GM12878 (cell line): ENCODE data around the gene NPAS1. TPM values are rescaled to one million over a fixed set of nuclear protein-coding genes. Genes with fewer than 3 reads are reported as not detected.

Experiments used
- ATAC-seq: fragments of 200-7000 bp; cut with Tn5 transposase; 3 replicates; pipeline ENCODE4 v1.9.1; 2020; ENCODE audit warnings: mild to moderate bottlenecking, moderate library complexity
- BruUV-seq: library from RNA; stranded (reverse); fragments of 400-500 nt; replicated peaks from 2 replicates; lab custom pipeline; 2021; lab: Mats Ljungman, UMichigan
- CTCF ChIA-PET: fragments of 300-600 bp; sonication (Branson Sonifier 250); formaldehyde crosslinking; extraction: SDS; loops from one replicate; lab custom pipeline; 2021; ENCODE audit warnings: inconsistent platforms; lab: Yijun Ruan, JAX
- POLR2A ChIA-PET: fragments of 350-600 bp; formaldehyde crosslinking; extraction: SDS; loops from one replicate; lab custom pipeline; 2021; ENCODE audit warnings: inconsistent platforms; lab: Charles Lee
- RAD21 ChIA-PET: fragments of 300-600 bp; sonication (Branson Sonifier 250); formaldehyde crosslinking; loops from one replicate; lab custom pipeline; 2023; ENCODE audit warnings: antibody characterized with exemption; ENCODE audit not compliant: unreplicated experiment; lab: Charles Lee
- SMC1A ChIA-PET: fragments of 300-600 bp; sonication (Branson Sonifier 250); formaldehyde crosslinking; loops from one replicate; lab custom pipeline; 2023; ENCODE audit not compliant: unreplicated experiment, uncharacterized antibody; lab: Charles Lee
- DNase-seq: peaks from one replicate; pipeline ENCODE4 v3.0.0-alpha.2; 2011; ENCODE audit warnings: low read depth, low spot score
- FAIRE-seq: peaks from 3 replicates; lab custom pipeline; 2011; peaks lifted over from hg19 to GRCh38; lab: Jason Lieb, UNC
- H2AFZ ChIP-seq: 2 replicates; pipeline ENCODE4 v1.6.0; 2011; ENCODE audit warnings: low read depth, low read length, control low read depth; ENCODE audit not compliant: control insufficient read depth
- H3K27ac ChIP-seq: 2 replicates; pipeline ENCODE4 v1.5.1; 2011; ENCODE audit warnings: control low read depth; ENCODE audit not compliant: control insufficient read depth, insufficient read depth
- H3K27me3 ChIP-seq, 2 experiments: replicated peaks in 1 of 2; 2 replicates each; pipeline versions ENCODE4 v1.6.0 to v1.6.1; 2011; ENCODE audit warnings: low read length in 1 of 2; ENCODE audit not compliant: control insufficient read depth in 2 of 2, insufficient read depth in 2 of 2
- H3K36me3 ChIP-seq, 2 experiments: 2 replicates each; pipeline ENCODE4 v1.5.1; 2011; ENCODE audit warnings: low read length in 1 of 2; ENCODE audit not compliant: control insufficient read depth in 2 of 2, insufficient read depth in 2 of 2
- H3K4me1 ChIP-seq: 2 replicates; pipeline ENCODE4 v1.6.1; 2011; ENCODE audit warnings: mild to moderate bottlenecking, low read length, moderate library complexity, mixed read lengths; ENCODE audit not compliant: control insufficient read depth, insufficient read depth
- H3K4me2 ChIP-seq: 2 replicates; pipeline ENCODE4 v1.6.0; 2011; ENCODE audit warnings: control low read depth; ENCODE audit not compliant: control insufficient read depth, insufficient read depth
- H3K4me3 ChIP-seq: fragments of 200-600 bp; sonication (generic); 2 replicates; pipeline ENCODE4 v1.5.1; 2016
- H3K79me2 ChIP-seq: 2 replicates; pipeline ENCODE4 v1.6.0; 2011; ENCODE audit warnings: low read length; ENCODE audit not compliant: control insufficient read depth, insufficient read depth
- H3K9ac ChIP-seq: 2 replicates; pipeline ENCODE4 v1.8.0; 2011; ENCODE audit warnings: low read length, control low read depth, mixed read lengths; ENCODE audit not compliant: control insufficient read depth, insufficient read depth
- H3K9me3 ChIP-seq: replicated peaks from 3 replicates; pipeline ENCODE4 v1.5.1; 2011; ENCODE audit warnings: mild to moderate bottlenecking, low read length; ENCODE audit not compliant: control insufficient read depth, insufficient read depth
- H4K20me1 ChIP-seq: 2 replicates; pipeline ENCODE4 v1.6.0; 2011; ENCODE audit not compliant: control insufficient read depth, insufficient read depth
- CBX3 ChIP-seq: fragments of 200-600 bp; sonication (generic); IDR thresholded peaks from 2 replicates; pipeline ENCODE4 v1.6.1; 2016; ENCODE audit warnings: low read depth, borderline replicate concordance
- CHD4 ChIP-seq: fragments of 200-600 bp; sonication (generic); IDR thresholded peaks from 2 replicates; pipeline ENCODE4 v1.6.1; 2016; ENCODE audit warnings: mild to moderate bottlenecking
- ELK1 ChIP-seq: IDR thresholded peaks from 2 replicates; pipeline ENCODE4 v1.6.1; 2012; ENCODE audit warnings: low read depth, low read length, improper control_type of control experiment
- EP300 ChIP-seq, 2 experiments: fragments of 150-350 bp in 1 of 2; IDR thresholded peaks; 2 replicates each; pipeline ENCODE4 v1.6.1; 2011 to 2012; ENCODE audit warnings: low read depth in 2 of 2, low read length in 2 of 2, borderline replicate concordance in 1 of 2, improper control_type of control experiment in 1 of 2, inconsistent platforms in 1 of 2; ENCODE audit not compliant: control insufficient read depth in 1 of 2
- MEF2B ChIP-seq: fragments of 450-650 bp; IDR thresholded peaks from 2 replicates; pipeline ENCODE4 v1.6.1; 2018; ENCODE audit warnings: mild to moderate bottlenecking, moderate library complexity; ENCODE audit not compliant: partially characterized antibody, poor library complexity, severe bottlenecking
- MYC ChIP-seq: IDR thresholded peaks from 2 replicates; pipeline ENCODE4 v1.6.1; 2011; ENCODE audit warnings: mild to moderate bottlenecking, low read length, moderate library complexity, inconsistent platforms; ENCODE audit not compliant: insufficient read depth, insufficient replicate concordance, insufficient read length, severe bottlenecking
- NKRF ChIP-seq: fragments of 450-650 bp; conservative IDR thresholded peaks from 2 replicates; pipeline ENCODE4 v1.6.1; 2017; ENCODE audit warnings: mild to moderate bottlenecking, moderate library complexity
- PML ChIP-seq: IDR thresholded peaks from 2 replicates; pipeline ENCODE4 v1.6.1; 2012; ENCODE audit warnings: low read length, inconsistent platforms
- SMC3 ChIP-seq: IDR thresholded peaks from 2 replicates; pipeline ENCODE4 v1.6.1; 2011; ENCODE audit warnings: low read length, improper control_type of control experiment, borderline replicate concordance
- SPI1 ChIP-seq: IDR thresholded peaks from 2 replicates; pipeline ENCODE4 v1.6.1; 2011; ENCODE audit warnings: low read depth, mild to moderate bottlenecking, low read length, moderate library complexity, borderline replicate concordance; ENCODE audit not compliant: insufficient read depth
- TCF3 ChIP-seq: IDR thresholded peaks from 2 replicates; pipeline ENCODE4 v1.6.1; 2012; ENCODE audit warnings: low read depth, mild to moderate bottlenecking, low read length, borderline replicate concordance; ENCODE audit not compliant: insufficient read depth
- ZNF207 ChIP-seq: fragments of 450-650 bp; IDR thresholded peaks from 2 replicates; pipeline ENCODE4 v1.6.1; 2014; ENCODE audit warnings: antibody characterized with exemption, mild to moderate bottlenecking, borderline replicate concordance
- ZNF687 ChIP-seq: fragments of 450-650 bp; IDR thresholded peaks from 2 replicates; pipeline ENCODE4 v1.6.1; 2017; ENCODE audit warnings: mild to moderate bottlenecking, moderate library complexity
- WGBS: methylation state at CpG from one replicate; pipeline ENCODE4 v1.1.6; 2016; ENCODE audit warnings: low lambda C conversion rate; ENCODE audit not compliant: insufficient replicate concordance, insufficient coverage; ENCODE audit errors: missing lambda C conversion rate; 5-methylcytosine and 5-hydroxymethylcytosine counted together
- in situ Hi-C: fragments of 300-500 bp; cut with MboI; formaldehyde crosslinking; loops from 9 replicates; pipeline ENCODE4 v1.14.3; 2018; ENCODE audit warnings: mixed read lengths
- intact Hi-C: fragments of 100-400 bp; cut with micrococcal nuclease; formaldehyde crosslinking; loops from one replicate; pipeline ENCODE4 v1.14.2; 2022; ENCODE audit not compliant: unreplicated experiment
- polyA plus RNA-seq, 11 experiments: library from polyadenylated mRNA; depleted of rRNA in 4 of 11; unstranded in 6 of 11; stranded (reverse) in 5 of 11; fragments of >200 nt; fragmentation: Nextera tagmentation in 4 of 11; fragmentation: Illumina TruSeq in 1 of 11; extraction: Ambion mirVana in 4 of 11; extraction: Trizol in 1 of 11; gene quantifications; 1 replicate in 1 of 11; 2 replicates in 10 of 11; pipeline versions ENCODE4 v1.2.1 to v1.2.3, GENCODE V29; 2011 to 2016; ENCODE audit warnings: inconsistent platforms in 2 of 11, missing spikeins in 2 of 11, low read depth in 1 of 11
- total RNA-seq, 4 experiments: library from RNA; depleted of rRNA in 3 of 4; stranded (reverse); fragments of >200 nt in 3 of 4; fragmentation: Illumina TruSeq in 1 of 4; extraction: Trizol in 1 of 4; gene quantifications; 2 replicates each; pipeline versions ENCODE4 v1.2.1 to v1.2.3, GENCODE V29; 2013 to 2021

The NPAS1 gene
- total and polyA plus RNA-seq, 10 of the 15 experiments (the other 5 are each of a cell fraction or from before 2014, with no cell fraction given): 0.14 to 0.72 (median 0.28) TPM; not detected in 3

- no peak overlapping the region for H2AFZ ChIP-seq
- POLR2A ChIA-PET: no interaction called here
- H4K20me1 ChIP-seq: no peaks in the 10 kb centered on the region
- CTCF ChIA-PET: interaction anchor here (0.6 to 2.1 kb wide), 4 partner anchors 9 to 895 kb away, joined by 3 to 8 read pairs (median 5); no protein-coding TSS in a partner anchor
- H3K9ac ChIP-seq: no peak overlapping the region
- SMC1A ChIA-PET: no interaction called here
- RAD21 ChIA-PET: interaction anchor here (0.6 to 2.1 kb wide), 3 partner anchors 9 to 169 kb away, joined by 3 to 12 read pairs (median 3); no protein-coding TSS in a partner anchor
- H3K27ac ChIP-seq: no peak overlapping the region
- peaks cover 16 to 18% of the 10 kb centered on the region in 2 experiments for H3K27me3 ChIP-seq
- intact Hi-C loops: no loop called here
- in situ Hi-C loops: no loop called here
- ATAC-seq: no peak
- no peaks in the 10 kb centered on the region for H3K4me1 ChIP-seq
- FAIRE-seq: no peak
- H3K4me2 ChIP-seq: no peak overlapping the region
- H3K4me3 ChIP-seq: no peak overlapping the region
- BruUV-seq: no TSS peak
- no peak for TF ChIP-seq ZNF207
- no peak for TF ChIP-seq EP300 (IDR thresholded peaks at IDR 0.05; ENCODE audit: borderline replicate concordance in 1 of 2, control insufficient read depth in 1 of 2, low read depth in 2 of 2, low read length in 2 of 2)
- no peak for TF ChIP-seq NKRF
- no peak for TF ChIP-seq SMC3
- no peak for TF ChIP-seq MYC
- TF ChIP-seq PML: no peak
- no peak for TF ChIP-seq SPI1
- TF ChIP-seq TCF3: no peak
- TF ChIP-seq MEF2B: no peak
- no peak for TF ChIP-seq CHD4
- no peak for TF ChIP-seq ZNF687
- no peak for TF ChIP-seq CBX3
- TF ChIP-seq ELK1: no peak
- no peaks in the 10 kb centered on the region for H3K9me3 ChIP-seq
- WGBS: 13% methylated on average over 2 of the region's 2 CpGs
- no peaks in the 10 kb centered on the region for H3K79me2 ChIP-seq
- no peak for DNase-seq
- H3K36me3 ChIP-seq: no peaks in the 10 kb centered on the region
Observed at GRCh38 chr19:47026156-47026555, 6.5 kb downstream of the NPAS1 start.
